GM08714 (cell line): ENCODE data around the gene FBXW7.

Experiments used
- H3K4me3 ChIP-seq: fragments of 200-500 bp; sonication (Bioruptor generic); 2 replicates; pipeline ENCODE4 v1.5.1; 2014; ENCODE audit warnings: mild to moderate bottlenecking, low read length, inconsistent platforms
- ZNF274 ChIP-seq: IDR thresholded peaks from 2 replicates; pipeline ENCODE4 v1.6.1; 2012; ENCODE audit warnings: mild to moderate bottlenecking, low read depth, low read length

Gene FBXW7

GRCh38 chr4:152460488-152460887, 75.4 kb downstream of the FBXW7 start:
- no peak for TF ChIP-seq ZNF274
- no peak overlapping the region; the same call in 1 of the 2 replicates for H3K4me3 ChIP-seq

- H3K4me3 ChIP-seq: no peak overlapping the region
- TF ChIP-seq ZNF274: no peak
Observed at GRCh38 chr4:152459326-152459725, 76.6 kb downstream of the FBXW7 start.

- no peak overlapping the region for H3K4me3 ChIP-seq
- no peak for TF ChIP-seq ZNF274
Observed at GRCh38 chr4:152458801-152459302, 77.0 kb downstream of the FBXW7 start.

GRCh38 chr4:152456609-152457008, 79.3 kb downstream of the FBXW7 start:
- TF ChIP-seq ZNF274: no peak
- H3K4me3 ChIP-seq: no peak overlapping the region

- TF ChIP-seq ZNF274: no peak
- H3K4me3 ChIP-seq: no peak overlapping the region
Observed at GRCh38 chr4:152455311-152455710, 80.6 kb downstream of the FBXW7 start.

- H3K4me3 ChIP-seq: no peak overlapping the region
- TF ChIP-seq ZNF274: no peak
Observed at GRCh38 chr4:152454398-152455011, 81.4 kb downstream of the FBXW7 start.

- TF ChIP-seq ZNF274: no peak
Observed at GRCh38 chr4:152451496-152451895, 84.4 kb downstream of the FBXW7 start.

GRCh38 chr4:152448854-152449253, 87.0 kb downstream of the FBXW7 start:
- TF ChIP-seq ZNF274: no peak
- no peak overlapping the region for H3K4me3 ChIP-seq

More at GRCh38 chr4:152451496-152451895, 84.4 kb downstream of the FBXW7 start:
- no peak overlapping the region for H3K4me3 ChIP-seq

GRCh38 chr4:152448038-152448707, 87.7 kb downstream of the FBXW7 start:
- TF ChIP-seq ZNF274: no peak
- no peak overlapping the region for H3K4me3 ChIP-seq

- H3K4me3 ChIP-seq: no peak overlapping the region
- no peak for TF ChIP-seq ZNF274
Observed at GRCh38 chr4:152443859-152444258, 92.0 kb downstream of the FBXW7 start.

GRCh38 chr4:152437561-152437960, 98.3 kb downstream of the FBXW7 start:
- H3K4me3 ChIP-seq: no peak overlapping the region
- TF ChIP-seq ZNF274: no peak

- TF ChIP-seq ZNF274: no peak
- no peak overlapping the region for H3K4me3 ChIP-seq
Observed at GRCh38 chr4:152436384-152436783, 99.5 kb downstream of the FBXW7 start.

GRCh38 chr4:152434011-152434410, 101.9 kb downstream of the FBXW7 start:
- H3K4me3 ChIP-seq: no peak overlapping the region
- TF ChIP-seq ZNF274: no peak

- no peak overlapping the region for H3K4me3 ChIP-seq
- no peak for TF ChIP-seq ZNF274
Observed at GRCh38 chr4:152431784-152432183, 104.1 kb downstream of the FBXW7 start.

- no peak overlapping the region for H3K4me3 ChIP-seq
- TF ChIP-seq ZNF274: no peak
Observed at GRCh38 chr4:152431291-152431690, 104.6 kb downstream of the FBXW7 start.

GRCh38 chr4:152430507-152430906, 105.4 kb downstream of the FBXW7 start:
- no peak overlapping the region for H3K4me3 ChIP-seq
- TF ChIP-seq ZNF274: no peak

- no peak overlapping the region for H3K4me3 ChIP-seq
- no peak for TF ChIP-seq ZNF274
Observed at GRCh38 chr4:152427981-152428380, 107.9 kb downstream of the FBXW7 start.
